ENCODE results near the gene IL12B.
"Not testable (repeated sequence)": the region's sequence is repeated elsewhere in the genome, so short reads cannot be mapped to it uniquely, and the experiment has no call there.

IL12B gene

GRCh38 chr5:159332800-159333544 is 2.7 kb upstream of the IL12B start:
- DNase-seq, result no peak

DNA sequence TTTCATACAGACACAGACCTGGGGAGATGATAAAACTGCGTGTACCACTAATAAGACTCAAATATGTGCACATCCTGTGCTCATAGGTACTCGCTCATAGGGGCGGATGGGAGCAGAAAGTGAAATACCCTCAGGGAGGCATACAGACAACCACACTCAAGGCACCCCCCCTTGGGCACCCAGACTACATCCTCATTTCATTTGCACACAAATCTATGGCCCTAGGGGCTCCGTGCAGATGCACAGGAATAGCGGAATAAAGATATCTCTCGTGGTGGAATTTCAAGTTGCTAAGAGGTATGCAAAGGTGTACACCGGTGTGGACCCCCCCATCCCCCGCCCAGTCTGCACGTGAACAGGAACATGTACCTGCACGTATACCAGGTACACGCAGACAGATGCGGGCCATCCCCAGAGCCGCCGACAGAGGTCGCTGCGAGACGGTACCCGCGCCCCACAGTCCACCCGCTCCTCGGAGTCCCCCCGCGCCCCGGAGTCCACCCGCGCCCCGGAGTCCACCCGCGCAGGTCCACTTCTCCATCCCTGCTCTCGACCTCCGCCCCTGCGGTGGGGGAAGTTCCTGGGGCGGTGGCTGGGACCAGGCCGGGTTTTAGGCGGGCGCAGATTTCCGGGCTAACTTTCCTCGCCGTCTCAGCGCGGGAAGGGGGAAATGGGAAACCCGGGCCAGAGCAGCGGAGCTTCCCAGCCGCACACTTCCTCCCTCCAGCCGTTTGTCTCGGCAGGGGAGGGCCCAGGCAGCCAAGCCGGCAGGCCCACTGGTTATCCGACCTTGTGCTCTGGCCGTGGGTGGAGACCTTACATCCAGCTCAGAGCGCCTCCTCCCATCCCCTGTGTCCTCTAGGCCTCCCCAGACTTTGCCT is 1.0 kb upstream of the IL12B start:
- DNase-seq, result no peak

- no peak for DNase-seq
These were observed 5.3 kb downstream of the IL12B start for GRCh38 chr5:159324986-159325385.

- peak; percentile 49 for DNase-seq
These were observed 6.1 kb downstream of the IL12B start for GRCh38 chr5:159324102-159324755.

GRCh38 chr5:159322180-159322579 is 8.1 kb downstream of the IL12B start:
- DNase-seq, result no peak

DNA sequence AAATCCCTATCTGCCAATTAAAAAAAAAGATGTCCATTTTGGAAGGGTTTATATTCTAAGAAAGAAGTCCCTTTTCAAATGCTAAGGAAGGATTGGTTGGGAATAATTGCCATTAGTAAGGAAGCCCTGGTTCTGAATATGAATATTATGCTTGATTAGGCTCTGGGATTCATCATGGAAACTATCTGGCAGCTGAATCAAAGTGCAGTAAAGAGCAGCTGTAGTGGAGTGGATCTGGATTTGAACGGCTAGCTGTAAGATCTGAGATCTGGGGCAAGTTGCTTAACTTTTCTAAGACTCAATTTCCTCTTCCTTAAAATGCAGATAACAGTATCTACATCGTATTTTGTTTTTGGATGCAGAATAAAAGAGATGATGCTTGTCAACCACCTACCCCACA is 10.5 kb downstream of the IL12B start:
- no peak for DNase-seq

DNA sequence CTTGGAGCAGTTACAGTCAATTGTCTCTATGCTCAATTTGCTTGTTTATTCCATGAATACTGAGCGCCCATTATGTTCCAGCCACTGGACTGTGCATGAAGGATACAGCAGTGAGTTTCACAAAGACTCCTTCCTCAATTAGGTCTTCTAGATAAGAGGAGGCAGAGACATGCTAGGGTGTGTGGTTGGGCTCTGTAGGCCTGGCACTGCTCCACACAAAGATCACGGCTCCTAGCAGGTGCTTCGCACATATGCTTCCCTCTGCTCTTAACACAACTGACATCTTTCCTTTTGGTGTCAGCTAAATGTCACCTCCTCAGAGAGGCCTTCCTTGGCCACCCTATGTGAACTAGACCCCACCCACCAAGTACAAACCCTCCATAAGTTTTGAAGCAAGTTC is 10.9 kb downstream of the IL12B start:
- no peak for DNase-seq

- no peak for DNase-seq
These were observed 11.8 kb downstream of the IL12B start for GRCh38 chr5:159318448-159318847.

DNA sequence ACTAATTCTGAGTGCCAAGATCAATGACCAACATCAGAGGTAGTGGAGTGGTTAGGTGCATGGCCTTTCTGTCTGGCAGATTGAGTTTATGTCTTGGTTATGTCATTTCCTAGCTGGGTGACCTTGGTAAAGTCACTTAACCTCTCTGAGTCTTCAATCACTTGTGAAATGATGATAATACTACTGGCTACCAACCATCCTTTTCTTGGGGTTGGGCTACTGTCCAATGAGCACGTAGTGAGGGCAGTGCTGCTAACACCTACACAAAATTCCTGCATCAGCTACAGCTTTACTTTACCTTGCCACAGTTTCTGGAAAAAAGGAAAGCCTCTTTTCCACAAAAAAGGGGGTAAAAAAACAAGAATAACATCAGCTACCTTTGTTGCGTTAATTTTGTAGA is 12.4 kb downstream of the IL12B start:
- no peak for DNase-seq

GRCh38 chr5:159316519-159317383 is 13.5 kb downstream of the IL12B start:
- no peak for DNase-seq

- DNase-seq, result no peak
These were observed 17.1 kb downstream of the IL12B start for GRCh38 chr5:159313197-159313596.

DNA sequence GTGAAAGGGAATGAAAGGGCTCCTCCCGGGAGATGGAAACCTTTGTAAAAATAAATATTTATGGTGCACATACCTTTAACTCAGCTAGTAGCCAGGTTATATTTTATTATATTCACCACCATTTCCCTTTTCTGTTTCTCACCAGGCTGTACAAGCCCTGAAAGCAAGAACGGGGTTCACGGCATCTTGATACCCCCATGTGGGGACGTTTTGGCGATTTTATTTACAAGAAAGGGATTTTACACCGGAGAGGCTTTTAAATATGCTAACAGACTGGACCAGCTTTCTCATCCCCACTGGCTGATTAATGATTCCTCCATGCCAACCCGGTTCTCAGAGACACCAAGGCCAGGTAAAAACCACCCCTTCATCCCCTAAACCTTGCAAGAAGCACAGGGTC is 19.2 kb downstream of the IL12B start:
- no peak for DNase-seq

GRCh38 chr5:159310511-159310910 is 19.8 kb downstream of the IL12B start:
- DNase-seq, result no peak

DNA sequence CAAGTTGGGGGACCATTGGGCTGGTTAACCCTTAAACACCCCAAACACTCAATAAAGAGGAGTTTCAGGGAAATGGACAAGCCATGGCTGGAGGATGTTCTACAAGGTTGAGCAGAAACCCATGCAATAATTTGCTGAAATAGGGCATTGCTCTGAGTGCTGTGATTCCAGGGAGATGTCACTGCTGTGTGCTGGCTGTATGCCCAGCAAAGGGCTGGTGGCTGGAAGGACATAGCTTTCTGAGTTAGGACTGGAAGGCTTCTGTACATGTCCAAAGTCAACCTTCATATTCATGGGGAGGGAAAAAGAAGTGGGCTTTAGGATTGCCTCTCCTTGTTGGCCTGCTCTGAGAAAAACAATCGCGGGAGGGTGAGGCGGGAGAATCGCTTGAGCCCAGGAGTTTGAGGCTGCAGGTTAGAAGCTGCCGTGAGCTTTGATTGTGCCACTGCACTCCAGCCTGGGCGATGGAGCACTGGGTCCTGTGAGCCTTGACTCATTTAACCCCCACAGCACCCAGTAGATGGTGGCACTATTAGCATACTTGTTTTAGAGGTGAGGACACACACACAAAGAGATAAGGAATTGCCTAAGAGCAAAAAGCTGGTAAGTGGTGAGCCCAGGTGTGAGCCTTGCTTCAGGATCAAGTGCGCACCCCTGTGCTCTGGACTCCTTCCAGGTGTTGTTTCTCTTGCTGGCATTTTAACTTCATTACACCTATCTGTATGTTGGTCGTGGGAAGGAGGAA is 20.4 kb downstream of the IL12B start:
- no peak for DNase-seq

DNA sequence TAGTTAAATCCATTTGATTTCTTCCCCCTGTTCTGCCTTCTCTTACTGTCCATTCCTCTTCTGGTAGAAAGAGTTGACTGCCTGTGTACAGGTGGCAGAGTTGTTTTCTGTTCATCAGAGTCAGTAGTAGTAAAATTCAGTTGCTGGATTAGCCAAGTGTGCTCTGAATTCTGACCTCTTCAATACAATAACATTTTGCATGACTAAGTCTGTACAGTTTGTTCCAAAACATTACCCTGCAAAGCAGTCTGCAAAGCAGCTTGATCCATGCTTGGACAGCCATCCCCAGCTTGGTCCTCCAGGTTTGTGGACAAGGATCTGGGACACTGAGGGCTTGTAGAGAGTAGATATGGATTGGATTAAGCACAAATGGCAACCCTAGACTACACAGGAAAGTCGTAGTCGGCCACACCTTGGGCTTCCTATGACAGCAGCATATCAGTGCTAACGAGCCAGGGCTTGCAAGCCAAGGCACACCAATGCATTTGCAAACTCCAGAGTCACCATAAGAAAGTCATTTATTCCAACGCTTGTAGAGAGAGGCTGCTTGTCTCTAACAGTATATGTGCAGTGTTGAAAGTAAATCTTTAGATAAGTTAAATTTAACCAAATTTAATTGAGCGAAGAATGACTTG is 25.2 kb downstream of the IL12B start:
- no peak for DNase-seq

- no peak for DNase-seq
These were observed 27.0 kb downstream of the IL12B start for GRCh38 chr5:159303286-159303685.

DNA sequence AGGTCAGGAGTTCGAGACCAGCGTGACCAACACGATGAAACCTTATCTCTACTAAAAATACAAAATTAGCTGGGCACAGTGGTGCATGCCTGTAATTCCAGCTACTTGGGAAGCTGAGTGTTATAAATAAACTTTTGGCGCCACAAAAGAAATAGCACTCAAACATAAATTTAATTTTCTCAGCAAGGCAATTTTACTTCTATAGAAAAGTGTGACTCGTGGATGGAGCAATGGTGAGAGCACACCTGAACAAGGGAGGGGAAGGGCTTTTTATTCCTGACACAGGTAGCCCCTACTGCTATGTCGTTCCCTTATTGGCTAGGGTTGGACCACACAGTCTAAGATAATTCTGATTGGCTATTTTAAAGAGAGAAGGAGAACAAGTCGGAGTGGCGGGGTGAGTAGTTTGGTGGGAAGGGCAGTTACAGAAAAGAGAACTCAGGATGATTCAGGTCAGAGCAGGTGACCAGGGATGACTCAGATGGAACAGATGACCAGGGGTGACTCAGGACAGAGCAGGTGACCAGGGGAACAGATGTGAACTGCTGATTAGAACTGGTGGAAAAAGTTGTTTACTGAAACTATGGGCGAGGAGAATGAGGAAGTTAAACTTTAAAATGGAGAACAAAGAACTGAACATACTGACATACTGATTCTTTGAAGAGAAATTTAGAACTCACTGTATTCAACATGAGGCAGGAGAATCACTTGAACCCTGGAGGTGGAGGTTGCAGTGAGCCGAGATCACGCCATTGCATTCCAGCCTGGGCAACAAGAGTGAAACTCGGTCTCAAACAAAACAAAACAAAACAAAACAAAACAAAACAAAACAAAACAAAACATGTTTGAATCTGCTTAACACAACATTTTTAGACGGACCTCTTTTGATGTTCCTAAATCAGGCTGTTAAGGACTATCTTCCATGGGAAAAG is 28.1 kb downstream of the IL12B start:
- DNase-seq, result not testable (repeated sequence)

DNA sequence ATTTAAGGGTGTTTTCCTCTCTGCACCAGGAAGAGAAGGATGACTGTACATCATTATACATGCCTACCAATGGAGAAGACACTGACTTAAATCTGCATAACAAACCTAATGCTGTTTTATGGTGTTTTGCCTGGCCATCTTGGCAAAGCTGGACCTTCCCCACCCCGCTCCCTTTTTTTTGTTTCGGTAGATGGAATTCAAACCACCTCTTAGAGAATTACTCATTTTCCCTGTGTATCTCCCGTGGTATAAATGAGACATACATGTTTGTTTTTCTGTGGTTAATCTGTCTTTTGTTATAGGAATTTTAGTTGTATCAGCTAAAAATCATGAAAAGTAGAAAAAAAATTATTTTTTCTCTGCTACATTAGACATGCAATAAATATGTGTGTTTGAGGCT is 28.8 kb downstream of the IL12B start:
- DNase-seq, result no peak

- DNase-seq, result not testable (repeated sequence)
These were observed 33.0 kb downstream of the IL12B start for GRCh38 chr5:159297300-159297699.

DNA sequence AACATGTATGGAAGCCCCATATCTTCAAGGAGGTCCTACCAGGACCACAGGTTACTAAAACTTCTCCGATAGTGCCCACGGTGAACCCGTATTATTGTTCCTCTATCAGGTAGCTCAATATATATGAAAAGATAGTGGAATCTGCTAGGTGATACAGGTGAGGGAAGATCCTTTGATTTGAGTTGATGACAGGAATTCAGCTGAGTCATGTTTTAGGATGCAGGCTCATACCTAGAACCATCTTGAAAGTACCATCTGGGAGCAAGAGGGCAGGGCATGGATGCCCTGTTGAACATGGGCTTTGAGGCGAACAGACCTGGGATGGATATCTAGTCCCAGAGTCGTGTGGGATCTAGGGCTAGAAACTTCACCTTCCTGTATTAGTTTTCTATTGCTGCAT is 35.4 kb downstream of the IL12B start:
- DNase-seq, result no peak

All from amniotic stem cell (primary cell).